Esophagus muscularis mucosa (tissue), 4 donors: ENCODE results near the gene TSPAN7. TPM values are rescaled to one million over a fixed set of nuclear protein-coding genes. Genes with fewer than 3 reads are reported as not detected.

Source experiments
- DNase-seq: peaks from one replicate; pipeline ENCODE4 v3.0.0-alpha.2; 2017; ENCODE audit errors: extremely low spot score
- H3K27ac ChIP-seq, 4 donors: fragments of 200-600 bp; sonication (generic); replicated peaks in 1 of 4; 1 replicate in 3 of 4; 2 replicates in 1 of 4; pipeline ENCODE4 v1.5.1; 2016 to 2019; ENCODE audit warnings: mild to moderate bottlenecking in 1 of 4
- H3K27me3 ChIP-seq, 4 donors: fragments of 200-600 bp; sonication (generic); one replicate each; pipeline versions ENCODE4 v1.5.1 to v1.6.0; 2016 to 2019
- H3K36me3 ChIP-seq, 4 donors: fragments of 200-600 bp; sonication (generic); one replicate each; pipeline ENCODE4 v1.5.1; 2016 to 2019
- H3K4me1 ChIP-seq, 4 donors: fragments of 200-600 bp; sonication (generic); one replicate each; pipeline ENCODE4 v1.5.1; 2016 to 2019
- H3K4me3 ChIP-seq, 4 donors: fragments of 200-600 bp; sonication (generic); 1 replicate in 2 of 4; 2 replicates in 2 of 4; pipeline ENCODE4 v1.5.1; 2016 to 2019; ENCODE audit warnings: mild to moderate bottlenecking in 4 of 4, moderate library complexity in 1 of 4
- H3K9me3 ChIP-seq, 4 donors: fragments of 200-600 bp; sonication (generic); 1 replicate in 3 of 4; 2 replicates in 1 of 4; pipeline ENCODE4 v1.5.1; 2016 to 2019
- EP300 ChIP-seq: sonication (generic); formaldehyde crosslinking; IDR thresholded peaks from one replicate; pipeline ENCODE4 v1.6.1; 2017; ENCODE audit warnings: antibody characterized with exemption
- POLR2A ChIP-seq: fragments of 450-650 bp; IDR thresholded peaks from one replicate; pipeline ENCODE4 v1.6.1; 2017; ENCODE audit warnings: antibody characterized with exemption, moderate library complexity, mild to moderate bottlenecking, low read depth
- POLR2AphosphoS5 ChIP-seq, 2 donors: sonication (generic); formaldehyde crosslinking; IDR thresholded peaks; one replicate each; pipeline ENCODE4 v1.6.1; 2017; ENCODE audit warnings: antibody characterized with exemption in 2 of 2
- WGBS: methylation state at CpG from one replicate; pipeline ENCODE4 v1.1.5; 2018; 5-methylcytosine and 5-hydroxymethylcytosine counted together
- intact Hi-C: fragments of 100-400 bp; cut with DNase I; formaldehyde crosslinking; loops from one replicate; pipeline ENCODE4 v1.15.1; 2023
- total RNA-seq, 4 donors: library from RNA; depleted of rRNA; stranded (reverse); fragments of >200 nt; gene quantifications; one replicate each; pipeline versions ENCODE4 v1.1.0 to v1.2.1, GENCODE V29; 2016
- TF ChIP-seq, protein P1 (sequence below), 3 experiments: fragments of 200-600 bp in 2 of 3; fragments of 450-650 bp in 1 of 3; sonication (generic) in 2 of 3; IDR thresholded peaks; one replicate each; pipeline ENCODE4 v1.5.1; 2017 to 2019; ENCODE audit warnings: antibody characterized with exemption in 3 of 3, mild to moderate bottlenecking in 2 of 3, moderate library complexity in 1 of 3

The TSPAN7 gene
- total RNA-seq, 4 donors from 2014 or later, result 11.6 to 53.8 (median 45.2) TPM

DNA sequence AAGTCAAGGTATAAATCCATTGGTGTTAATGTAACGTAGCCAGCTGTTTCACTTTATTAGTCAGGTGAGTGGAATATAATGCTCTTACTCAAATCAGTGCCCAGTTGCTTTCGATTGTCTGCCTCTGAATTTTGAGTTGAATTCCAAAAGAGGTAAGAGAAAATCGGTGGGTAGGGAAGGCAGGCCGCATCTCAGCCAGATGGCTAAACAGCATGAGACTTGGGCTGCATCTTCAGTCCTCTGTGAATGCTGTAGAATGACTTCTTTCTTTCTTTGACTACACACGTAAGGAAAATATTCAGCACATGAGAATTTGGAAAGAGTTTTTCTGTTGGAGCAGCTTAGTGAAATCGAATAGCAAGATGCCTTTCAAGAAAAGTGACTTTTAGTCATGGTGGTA is 49.5 kb downstream of the TSPAN7 start:
- Histone ChIP-seq H3K9me3 (no peaks in the 10 kb centered on the region), H3K27me3 (no peaks in the 10 kb centered on the region), H3K27ac (no peak overlapping the region), H3K36me3 (no peaks in the 10 kb centered on the region), H3K4me1 (no peaks in the 10 kb centered on the region), H3K4me3 (no peak overlapping the region)
- 63% methylated on average over 6 of the region's 6 CpGs for WGBS
- no peak for DNase-seq
- intact Hi-C loops, result no loop called here
- TF ChIP-seq, protein P1, sequence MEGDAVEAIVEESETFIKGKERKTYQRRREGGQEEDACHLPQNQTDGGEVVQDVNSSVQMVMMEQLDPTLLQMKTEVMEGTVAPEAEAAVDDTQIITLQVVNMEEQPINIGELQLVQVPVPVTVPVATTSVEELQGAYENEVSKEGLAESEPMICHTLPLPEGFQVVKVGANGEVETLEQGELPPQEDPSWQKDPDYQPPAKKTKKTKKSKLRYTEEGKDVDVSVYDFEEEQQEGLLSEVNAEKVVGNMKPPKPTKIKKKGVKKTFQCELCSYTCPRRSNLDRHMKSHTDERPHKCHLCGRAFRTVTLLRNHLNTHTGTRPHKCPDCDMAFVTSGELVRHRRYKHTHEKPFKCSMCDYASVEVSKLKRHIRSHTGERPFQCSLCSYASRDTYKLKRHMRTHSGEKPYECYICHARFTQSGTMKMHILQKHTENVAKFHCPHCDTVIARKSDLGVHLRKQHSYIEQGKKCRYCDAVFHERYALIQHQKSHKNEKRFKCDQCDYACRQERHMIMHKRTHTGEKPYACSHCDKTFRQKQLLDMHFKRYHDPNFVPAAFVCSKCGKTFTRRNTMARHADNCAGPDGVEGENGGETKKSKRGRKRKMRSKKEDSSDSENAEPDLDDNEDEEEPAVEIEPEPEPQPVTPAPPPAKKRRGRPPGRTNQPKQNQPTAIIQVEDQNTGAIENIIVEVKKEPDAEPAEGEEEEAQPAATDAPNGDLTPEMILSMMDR (IDR thresholded peaks at IDR 0.05), result no peak
- no peak for TF ChIP-seq EP300
- TF ChIP-seq POLR2AphosphoS5 (IDR thresholded peaks at IDR 0.05), result no peak
- TF ChIP-seq POLR2A, result no peak

DNA sequence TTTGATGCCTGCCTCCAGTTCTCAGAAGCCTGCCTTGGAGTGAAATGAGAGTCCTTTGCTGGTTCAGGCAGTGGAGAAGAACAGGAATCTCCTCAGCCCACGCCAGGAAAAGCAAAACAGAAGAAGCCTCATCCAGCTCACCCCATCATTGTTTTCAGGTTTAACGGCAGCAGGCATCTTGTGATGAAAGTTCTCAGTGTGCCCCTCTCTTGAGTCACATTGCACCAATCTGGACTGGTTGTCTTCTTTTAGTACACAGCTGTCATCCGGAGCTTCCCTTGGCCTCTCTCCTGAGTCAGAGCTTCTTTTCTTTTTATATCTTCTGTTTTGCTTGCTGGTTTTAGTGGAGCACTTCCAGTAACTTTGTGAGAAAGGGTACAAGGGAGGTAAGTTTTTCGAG is 50.9 kb downstream of the TSPAN7 start:
- intact Hi-C loops, result no loop called here
- DNase-seq, result no peak
- Histone ChIP-seq H3K27me3 (no peaks in the 10 kb centered on the region), H3K4me3 (no peak overlapping the region), H3K9me3 (no peaks in the 10 kb centered on the region), H3K4me1 (no peaks in the 10 kb centered on the region), H3K36me3 (no peaks in the 10 kb centered on the region), H3K27ac (no peak overlapping the region)
- no peak for TF ChIP-seq POLR2AphosphoS5 (IDR thresholded peaks at IDR 0.05)
- 59% methylated on average over 4 of the region's 4 CpGs for WGBS

DNA sequence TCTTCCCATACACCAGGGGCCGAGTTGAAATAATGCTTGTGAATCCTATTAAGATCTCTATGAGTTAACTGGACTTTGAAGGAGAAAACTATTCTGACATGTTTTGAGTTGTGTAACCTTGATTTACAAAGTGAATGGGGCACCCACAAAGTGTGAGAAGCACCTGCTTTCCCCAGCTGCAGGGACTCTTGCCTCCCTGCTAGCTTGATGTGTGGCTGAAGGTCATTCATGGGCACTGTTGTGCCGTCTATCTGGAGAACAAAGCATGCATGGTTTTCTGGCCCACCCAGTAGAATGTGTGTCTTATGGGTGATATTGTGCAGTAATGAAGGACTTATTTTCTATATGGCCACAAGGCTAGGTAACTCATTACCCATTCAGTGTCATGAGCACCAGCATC is 53.1 kb downstream of the TSPAN7 start:
- 68% methylated on average over 2 of the region's 2 CpGs for WGBS
- Histone ChIP-seq H3K27me3 (no peaks in the 10 kb centered on the region), H3K9me3 (no peaks in the 10 kb centered on the region), H3K4me3 (no peak overlapping the region), H3K4me1 (no peaks in the 10 kb centered on the region), H3K27ac (no peak overlapping the region), H3K36me3 (no peaks in the 10 kb centered on the region)
- TF ChIP-seq POLR2A (no peak), EP300 (no peak), POLR2AphosphoS5 (IDR thresholded peaks at IDR 0.05) (no peak)
- TF ChIP-seq, protein P1 (IDR thresholded peaks at IDR 0.05), result no peak
- no peak for DNase-seq
- intact Hi-C loops, result no loop called here

DNA sequence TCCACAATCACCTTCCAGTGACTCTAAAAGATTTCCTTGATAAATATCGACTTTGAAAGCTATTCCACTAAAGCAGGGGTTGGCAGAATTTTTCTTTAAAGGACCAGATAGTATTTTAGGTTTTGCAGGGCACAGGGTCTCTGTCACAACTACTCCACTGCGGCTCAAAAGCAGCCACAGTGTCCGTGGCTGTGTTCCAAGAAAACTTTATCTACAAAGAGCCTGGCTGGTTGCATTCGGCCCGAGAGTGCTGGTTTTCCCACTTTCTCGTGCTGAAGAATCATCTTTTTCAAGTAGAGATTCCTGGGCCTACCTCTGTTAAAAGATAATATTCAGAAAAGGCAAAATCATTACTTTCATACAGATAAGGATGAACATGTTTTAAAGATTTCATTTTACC is 55.6 kb downstream of the TSPAN7 start:
- 66% methylated on average over 6 of the region's 6 CpGs for WGBS
- no peaks in the 10 kb centered on the region for H3K27me3 ChIP-seq
- TF ChIP-seq POLR2A, result no peak
- TF ChIP-seq POLR2AphosphoS5 (IDR thresholded peaks at IDR 0.05), result no peak
- TF ChIP-seq, protein P1 (IDR thresholded peaks at IDR 0.05), result no peak
- no peak for TF ChIP-seq EP300
- no peak for DNase-seq
- H3K4me3 ChIP-seq, result no peak overlapping the region
- no peaks in the 10 kb centered on the region for H3K9me3 ChIP-seq
- H3K4me1 ChIP-seq, result no peaks in the 10 kb centered on the region
- intact Hi-C loops, result no loop called here
- H3K27ac ChIP-seq, result no peak overlapping the region
- H3K36me3 ChIP-seq, result no peaks in the 10 kb centered on the region

DNA sequence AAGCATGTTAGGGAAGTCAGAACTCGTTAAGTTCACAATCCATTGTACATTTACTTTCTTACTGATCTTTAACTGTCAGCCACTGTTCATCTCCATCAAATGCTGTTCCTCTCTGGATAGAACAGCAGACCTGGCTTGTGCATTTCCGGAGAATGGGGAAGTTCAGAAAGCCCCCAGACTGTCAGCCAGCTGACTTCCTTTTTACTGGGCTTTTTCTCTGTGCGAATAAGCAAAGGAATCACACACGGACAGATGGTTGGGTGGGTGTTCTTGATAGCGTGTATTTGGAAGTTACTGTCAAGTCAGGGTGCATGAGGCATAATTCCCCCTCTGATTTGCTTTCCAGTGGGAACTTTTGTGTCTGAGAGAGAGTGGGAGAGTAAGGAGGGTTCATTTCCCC is 56.8 kb downstream of the TSPAN7 start:
- no peaks in the 10 kb centered on the region for H3K36me3 ChIP-seq
- 47% methylated on average over 5 of the region's 5 CpGs for WGBS
- no peaks in the 10 kb centered on the region for H3K27me3 ChIP-seq
- H3K27ac ChIP-seq, result no peak overlapping the region
- TF ChIP-seq, protein P1 (IDR thresholded peaks at IDR 0.05), result no peak
- TF ChIP-seq POLR2AphosphoS5 (IDR thresholded peaks at IDR 0.05) (no peak), EP300 (no peak), POLR2A (no peak)
- intact Hi-C loops, result no loop called here
- DNase-seq, result no peak
- no peak overlapping the region for H3K4me3 ChIP-seq
- no peaks in the 10 kb centered on the region for H3K9me3 ChIP-seq
- no peaks in the 10 kb centered on the region for H3K4me1 ChIP-seq
